Endothelial cell of umbilical vein (primary cell): ENCODE measurements around the gene FZR1.

Experiments used
- EZH2 ChIP-seq: IDR thresholded peaks from 2 replicates; pipeline ENCODE4 v1.6.1; 2012; ENCODE audit warnings: borderline replicate concordance, low read depth, mild to moderate bottlenecking, moderate library complexity, low read length, inconsistent platforms; ENCODE audit not compliant: severe bottlenecking
- GATA2 ChIP-seq: IDR thresholded peaks from 2 replicates; pipeline ENCODE4 v1.7.0; 2011; ENCODE audit warnings: low read depth, mild to moderate bottlenecking, moderate library complexity, mixed read lengths, low read length; ENCODE audit not compliant: insufficient read length, insufficient read depth
- MYC ChIP-seq: IDR thresholded peaks from one replicate; pipeline ENCODE4 v1.6.1; 2011; ENCODE audit warnings: mild to moderate bottlenecking, low read depth, low read length
- POLR2A ChIP-seq: IDR thresholded peaks from 2 replicates; pipeline ENCODE4 v1.6.1; 2012; ENCODE audit warnings: low read depth, mild to moderate bottlenecking, control low read depth, low read length
- POLR2AphosphoS5 ChIP-seq: IDR thresholded peaks from 2 replicates; pipeline ENCODE4 v1.6.1; 2012; ENCODE audit warnings: low read depth, mild to moderate bottlenecking, control low read depth, low read length, moderate library complexity; ENCODE audit not compliant: insufficient read depth
- TF ChIP-seq, protein P1 (sequence below), 2 donors: IDR thresholded peaks; 1 replicate in 1 of 2; 2 replicates in 1 of 2; pipeline ENCODE4 v1.5.1; 2011; ENCODE audit warnings: low read length in 2 of 2, mild to moderate bottlenecking in 2 of 2, moderate library complexity in 2 of 2, control low read depth in 1 of 2, inconsistent platforms in 1 of 2, low read depth in 1 of 2; ENCODE audit not compliant: insufficient read depth in 1 of 2; ENCODE audit errors: extremely low read depth in 1 of 2

GRCh38 chr19:3511506-3512251 lies 5.6 kb downstream of the FZR1 start:
- TF ChIP-seq POLR2AphosphoS5 (no peak), EZH2 (no peak), GATA2 (no peak), MYC (no peak), POLR2A (no peak)
- TF ChIP-seq, protein P1, sequence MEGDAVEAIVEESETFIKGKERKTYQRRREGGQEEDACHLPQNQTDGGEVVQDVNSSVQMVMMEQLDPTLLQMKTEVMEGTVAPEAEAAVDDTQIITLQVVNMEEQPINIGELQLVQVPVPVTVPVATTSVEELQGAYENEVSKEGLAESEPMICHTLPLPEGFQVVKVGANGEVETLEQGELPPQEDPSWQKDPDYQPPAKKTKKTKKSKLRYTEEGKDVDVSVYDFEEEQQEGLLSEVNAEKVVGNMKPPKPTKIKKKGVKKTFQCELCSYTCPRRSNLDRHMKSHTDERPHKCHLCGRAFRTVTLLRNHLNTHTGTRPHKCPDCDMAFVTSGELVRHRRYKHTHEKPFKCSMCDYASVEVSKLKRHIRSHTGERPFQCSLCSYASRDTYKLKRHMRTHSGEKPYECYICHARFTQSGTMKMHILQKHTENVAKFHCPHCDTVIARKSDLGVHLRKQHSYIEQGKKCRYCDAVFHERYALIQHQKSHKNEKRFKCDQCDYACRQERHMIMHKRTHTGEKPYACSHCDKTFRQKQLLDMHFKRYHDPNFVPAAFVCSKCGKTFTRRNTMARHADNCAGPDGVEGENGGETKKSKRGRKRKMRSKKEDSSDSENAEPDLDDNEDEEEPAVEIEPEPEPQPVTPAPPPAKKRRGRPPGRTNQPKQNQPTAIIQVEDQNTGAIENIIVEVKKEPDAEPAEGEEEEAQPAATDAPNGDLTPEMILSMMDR (IDR thresholded peaks at IDR 0.05; ENCODE audit: extremely low read depth in 1 of 2, insufficient read depth in 1 of 2, low read depth in 1 of 2, low read length in 2 of 2), result no peak
